Fibroblast of peridontal ligament (primary cell): ENCODE measurements around the gene ANKRD40.
"Not testable (repeated sequence)": the region's sequence is repeated elsewhere in the genome, so short reads cannot be mapped to it uniquely, and the experiment has no call there.

ENCODE experiments used
- DNase-seq: peaks from one replicate; pipeline ENCODE4 v3.0.0-alpha.2; 2010; ENCODE audit errors: extremely low read depth

The ANKRD40 gene

GRCh38 chr17:50712641-50713040 lies 4.9 kb upstream of the ANKRD40 start:
- no peak for DNase-seq

DNA sequence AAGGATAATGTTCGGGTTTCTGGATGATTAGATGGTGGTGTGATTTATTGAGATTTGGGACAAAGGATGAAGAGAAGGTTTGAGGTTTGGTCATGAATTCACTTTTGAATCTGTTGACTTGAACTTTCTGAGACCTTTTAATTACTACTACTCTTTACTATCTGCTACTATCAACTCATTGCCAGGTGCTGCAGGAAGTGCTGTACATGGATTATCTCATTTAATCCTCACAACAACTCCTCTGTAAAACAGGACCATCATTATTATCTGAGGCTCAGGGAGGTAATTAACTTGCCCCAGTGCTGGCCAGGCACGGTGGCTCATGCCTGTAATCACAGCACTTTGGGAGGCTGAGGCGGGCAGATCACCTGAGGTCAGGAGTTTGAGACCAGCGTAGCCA lies 2.9 kb upstream of the ANKRD40 start:
- DNase-seq = no peak

DNA sequence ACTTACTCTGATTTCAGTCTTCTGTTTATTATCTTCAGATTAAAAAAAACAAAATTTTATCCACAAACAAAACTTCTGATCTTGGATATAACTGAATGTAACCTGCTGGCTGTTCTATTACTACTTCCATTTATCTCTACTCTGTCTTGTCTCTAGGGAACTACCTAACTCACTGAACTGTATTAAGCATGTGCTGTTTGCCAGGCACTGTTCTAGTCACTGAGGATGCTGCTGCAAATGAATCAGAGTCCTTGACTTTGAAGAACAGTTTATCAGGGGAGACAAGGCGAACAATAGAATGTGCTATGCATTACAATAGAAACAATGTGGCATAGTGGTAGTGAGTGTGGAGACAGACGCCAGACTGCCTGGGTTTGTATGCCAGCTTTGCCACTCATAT lies 2.3 kb upstream of the ANKRD40 start:
- no peak for DNase-seq

- not testable (repeated sequence) for DNase-seq
Observed at GRCh38 chr17:50709053-50709452, 1.3 kb upstream of the ANKRD40 start.

DNA sequence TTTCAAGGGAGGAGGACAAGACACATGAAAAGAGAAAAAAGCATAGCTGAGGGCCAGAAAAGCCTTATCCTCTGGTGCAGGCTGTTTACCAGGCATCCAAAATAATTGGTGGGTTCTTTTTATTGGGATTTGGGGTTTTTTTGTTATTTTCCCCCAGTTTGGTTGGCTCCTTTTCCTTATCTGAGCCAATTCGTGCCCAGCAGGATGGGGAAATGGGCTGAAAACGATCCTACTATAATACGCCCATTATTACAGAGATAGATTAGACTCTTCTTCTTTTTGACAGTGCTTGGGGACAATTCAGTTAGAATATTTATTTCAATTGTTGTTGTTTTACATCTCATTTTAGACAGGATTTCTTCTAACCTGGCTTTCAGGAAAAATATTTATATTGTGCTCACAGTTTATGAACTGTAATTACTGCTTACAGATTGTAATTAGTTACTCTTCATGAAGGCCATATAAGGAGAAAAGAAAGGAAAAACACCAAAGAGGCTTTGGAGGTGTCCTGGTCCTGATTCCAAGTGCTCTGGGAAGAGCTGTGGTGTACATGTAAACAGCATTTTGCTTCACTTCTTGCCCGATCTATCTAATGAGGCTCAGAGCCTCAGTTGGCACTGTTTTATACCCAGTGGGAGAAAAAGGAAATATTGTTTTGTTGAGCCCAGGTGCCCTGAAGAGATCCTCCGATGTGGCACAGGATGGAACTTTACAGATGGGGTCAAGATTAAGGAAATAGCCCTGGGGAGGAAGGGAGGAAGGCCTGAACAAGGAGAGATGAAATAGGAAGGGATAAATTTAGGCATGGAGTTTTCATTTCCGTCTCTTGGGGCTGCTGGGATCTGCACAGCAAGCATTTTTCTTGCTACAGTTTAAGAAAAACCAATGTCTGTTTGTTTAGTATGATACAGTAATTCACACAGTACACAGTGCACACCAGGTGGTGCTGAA lies 611 bp upstream of the ANKRD40 start:
- DNase-seq = peak; percentile 60

DNA sequence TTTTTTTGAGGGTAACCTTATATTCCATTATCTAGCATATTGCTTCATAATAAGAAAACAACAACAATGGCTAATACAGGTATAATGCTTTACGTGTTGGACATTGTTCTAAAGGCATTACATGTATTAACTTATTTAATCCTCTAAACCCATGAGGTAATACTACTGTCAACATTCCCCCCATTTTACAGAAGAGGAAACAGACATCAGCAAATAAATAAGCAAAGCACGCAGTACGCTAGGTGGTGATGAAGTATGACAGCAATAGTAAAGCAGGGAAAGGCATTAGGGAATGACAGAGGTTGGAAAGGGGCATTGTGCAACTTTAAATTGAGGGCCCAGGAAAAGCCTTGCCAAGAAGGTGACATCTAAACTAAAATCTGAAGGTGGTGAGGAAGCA lies 4.6 kb downstream of the ANKRD40 start:
- no peak for DNase-seq

GRCh38 chr17:50699410-50699809 lies 8.3 kb downstream of the ANKRD40 start:
- DNase-seq = no peak

- DNase-seq = no peak
Observed at GRCh38 chr17:50697663-50698272, 9.9 kb downstream of the ANKRD40 start.

GRCh38 chr17:50697062-50697461 lies 10.7 kb downstream of the ANKRD40 start:
- DNase-seq = no peak

DNA sequence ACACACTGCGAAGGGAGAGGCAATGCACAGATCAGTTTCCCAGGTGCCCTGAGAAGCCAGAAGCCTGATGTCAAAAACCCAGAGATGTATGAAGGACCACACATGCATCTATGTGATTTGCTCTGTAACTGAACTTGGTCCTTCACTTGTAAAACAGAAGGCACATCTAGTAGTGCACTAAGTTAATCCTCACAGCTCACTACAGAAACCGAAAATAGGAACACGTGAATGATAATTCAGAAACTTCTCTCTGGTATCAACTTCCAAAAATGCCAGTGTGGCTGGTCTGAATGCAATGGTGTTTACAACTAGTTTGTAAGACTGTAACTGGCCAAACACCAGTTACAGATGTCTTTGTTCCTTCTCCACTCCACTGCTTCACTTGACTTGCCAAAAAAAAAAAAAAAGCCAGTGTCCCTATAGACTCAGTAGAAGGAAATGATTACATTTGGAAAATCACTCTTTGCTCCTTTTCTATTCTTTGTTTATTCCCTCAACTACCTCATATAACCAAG lies 11.3 kb downstream of the ANKRD40 start:
- DNase-seq = no peak

GRCh38 chr17:50693036-50693682 lies 14.6 kb downstream of the ANKRD40 start:
- DNase-seq = peak; percentile 42

- no peak for DNase-seq
Observed at GRCh38 chr17:50692448-50693035, 15.2 kb downstream of the ANKRD40 start.

DNA sequence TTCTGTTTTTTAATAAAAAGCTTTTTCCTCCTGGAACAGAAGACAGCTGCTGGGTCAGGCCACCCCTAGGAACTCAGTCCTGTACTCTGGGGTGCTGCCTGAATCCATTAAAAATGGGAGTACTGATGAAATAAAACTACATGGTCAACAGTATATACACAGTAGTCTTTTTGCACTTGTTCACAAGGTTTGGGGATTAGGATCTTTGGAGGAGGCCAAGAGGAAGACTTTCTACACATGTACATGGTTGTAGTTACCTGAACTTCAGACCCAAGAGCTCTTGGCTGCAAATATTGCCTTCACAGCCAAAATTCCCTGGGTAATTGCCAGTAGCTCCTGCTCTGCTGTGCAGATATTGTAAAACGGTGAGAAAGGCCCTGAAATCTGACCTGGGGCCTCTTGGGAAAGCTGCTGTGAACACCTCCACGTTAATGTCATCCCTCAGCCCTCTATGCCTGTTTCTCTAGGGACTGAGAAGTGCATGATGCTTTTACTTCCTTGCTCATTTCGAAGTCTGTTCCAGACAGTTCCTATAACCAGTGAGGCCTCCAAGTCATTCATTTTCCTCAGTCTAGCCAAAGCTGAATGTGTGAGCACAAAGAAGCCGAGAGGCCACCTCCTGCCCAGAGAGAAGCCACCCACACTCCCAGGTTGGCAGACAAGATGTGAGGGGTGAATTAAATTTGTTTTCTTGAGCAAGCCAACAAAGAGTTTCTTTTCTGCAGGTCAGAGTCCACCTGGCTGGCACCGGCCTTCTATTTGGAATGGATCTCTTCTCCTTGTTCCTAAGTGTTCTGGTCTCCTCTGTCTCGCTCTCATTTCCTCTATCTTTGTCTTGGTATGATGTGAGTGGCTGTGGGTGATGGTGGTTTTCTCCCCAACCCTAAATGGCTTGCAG lies 15.9 kb downstream of the ANKRD40 start:
- DNase-seq = no peak

- DNase-seq = no peak
Observed at GRCh38 chr17:50690887-50691549, 16.7 kb downstream of the ANKRD40 start.

DNA sequence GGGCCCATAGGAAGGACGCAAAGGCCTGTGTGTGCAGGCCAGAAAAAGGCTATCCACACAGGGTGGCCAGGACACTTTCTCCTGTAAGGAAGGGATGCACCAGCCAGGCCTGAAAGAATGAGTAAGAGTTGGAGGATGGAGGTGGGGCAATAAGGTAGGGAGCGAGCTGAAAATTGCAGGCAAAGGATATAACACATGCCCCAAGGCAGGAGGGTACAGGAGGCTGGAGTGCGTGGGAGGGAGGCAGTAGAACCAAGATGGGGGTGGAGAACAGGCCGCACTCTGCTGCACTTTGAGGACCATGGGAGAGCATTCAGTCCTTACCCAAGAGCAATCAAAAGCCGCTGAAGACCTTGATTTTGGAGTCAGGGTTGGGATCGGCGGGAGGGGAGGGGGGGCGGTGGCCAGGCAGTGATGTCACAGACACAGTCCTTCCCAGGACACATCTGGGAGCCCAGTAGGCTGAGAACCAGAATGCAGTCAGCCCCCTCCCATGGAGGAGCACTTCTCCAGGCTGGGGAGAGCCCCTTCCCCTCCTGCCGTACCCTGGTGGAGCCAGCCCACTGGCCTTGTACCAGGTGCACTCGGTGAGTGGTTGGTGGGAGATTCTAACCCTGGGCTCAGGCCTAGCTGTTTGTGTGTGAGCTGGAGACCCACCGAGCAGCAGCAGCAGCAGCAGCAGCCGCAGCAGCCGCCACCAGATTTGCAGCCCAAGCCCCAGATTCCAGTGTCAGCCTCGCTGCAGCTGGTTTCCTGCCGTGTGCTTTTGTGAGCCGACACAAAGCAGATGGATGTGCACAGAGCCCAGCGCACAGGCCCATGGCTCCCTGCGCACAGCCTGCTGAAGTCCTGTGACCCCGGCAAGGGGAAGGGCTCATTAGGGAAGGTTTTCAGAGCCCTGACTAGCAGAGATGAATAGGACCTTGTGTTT lies 17.5 kb downstream of the ANKRD40 start:
- no peak for DNase-seq

GRCh38 chr17:50689251-50689650 lies 18.5 kb downstream of the ANKRD40 start:
- peak; percentile 55 for DNase-seq

GRCh38 chr17:50688245-50688644 lies 19.5 kb downstream of the ANKRD40 start:
- no peak for DNase-seq

- peak; percentile 51 for DNase-seq
Observed at GRCh38 chr17:50687200-50688066, 20.3 kb downstream of the ANKRD40 start.
